Right lung (tissue), 5 donors: Measurements from ENCODE around the gene RNASE13. TPM values are rescaled to one million over a fixed set of nuclear protein-coding genes. Genes with fewer than 3 reads are reported as not detected.
"Not testable (repeated sequence)": the region's sequence is repeated elsewhere in the genome, so short reads cannot be mapped to it uniquely, and the experiment has no call there.

Experiments used
- DNase-seq, 2 donors: peaks; one replicate each; pipeline ENCODE4 v3.0.0-alpha.2; 2013
- polyA plus RNA-seq, 5 donors: library from polyadenylated mRNA; unstranded; fragments of 120-200 nt; gene quantifications; one replicate each; pipeline versions ENCODE4 v1.2.1 to v1.2.3, GENCODE V29; 2013; ENCODE audit warnings: inconsistent platforms in 1 of 5, low replicate concordance in 1 of 5; ENCODE audit not compliant: insufficient read length in 5 of 5, insufficient read depth in 1 of 5

The RNASE13 gene
- polyA plus RNA-seq, 5 donors = 0.16 TPM; not detected in 4

- DNase-seq = no peak
Measured at GRCh38 chr14:20989471-20989786, 45.2 kb downstream of the RNASE13 start.

GRCh38 chr14:20988717-20989470 is 45.7 kb downstream of the RNASE13 start:
- no peak for DNase-seq

- no peak for DNase-seq
Measured at GRCh38 chr14:20986811-20987210, 47.8 kb downstream of the RNASE13 start.

- DNase-seq = not testable (repeated sequence)
Measured at GRCh38 chr14:20985650-20986049, 49.0 kb downstream of the RNASE13 start.

Other genes with a start within 250 kb of the RNASE13 start
- gene RNASE1, start 232.0 kb downstream of the RNASE13 start, polyA plus RNA-seq = 100 to 1,000 TPM; 299 to 478 (median 401) TPM
- gene RNASE3, start 143.4 kb downstream of the RNASE13 start, polyA plus RNA-seq = 1 to 10 TPM in 1 of 5 donors, under 1 TPM in 3, not detected in 1; 0.44 to 1.6 (median 0.72) TPM
- gene RNASE2, start 79.3 kb downstream of the RNASE13 start, polyA plus RNA-seq = 1 to 10 TPM; 1.2 to 2.5 (median 1.8) TPM
- gene METTL17, start 44.8 kb downstream of the RNASE13 start, polyA plus RNA-seq = 100 to 1,000 TPM; 104 to 139 (median 116) TPM
- under 1 TPM in 2 of 5 donors, not detected in 3; 0.14 to 0.49 TPM for gene SLC39A2, start 35.5 kb downstream of the RNASE13 start, polyA plus RNA-seq
- gene NDRG2, start 9.7 kb downstream of the RNASE13 start, polyA plus RNA-seq = 100 to 1,000 TPM; 123 to 163 (median 138) TPM
- gene TPPP2, start 4.6 kb downstream of the RNASE13 start, polyA plus RNA-seq = under 1 TPM; 0.12 to 0.39 (median 0.23) TPM
- under 1 TPM in 3 of 5 donors, not detected in 2; 0.12 to 0.13 (median 0.12) TPM for gene RNASE7, start 7.6 kb upstream of the RNASE13 start, polyA plus RNA-seq
- gene RNASE8, start 23.0 kb upstream of the RNASE13 start, polyA plus RNA-seq = not detected
- gene ARHGEF40, start 35.5 kb upstream of the RNASE13 start, polyA plus RNA-seq = 10 to 100 TPM; 69.5 to 88.8 (median 83.3) TPM
- 10 to 100 TPM; 28.2 to 49.2 (median 34.2) TPM for gene ZNF219, start 63.8 kb upstream of the RNASE13 start, polyA plus RNA-seq
- 1 to 10 TPM in 3 of 5 donors, under 1 TPM in 2; 0.74 to 2.3 (median 1.0) TPM for gene TMEM253, start 66.3 kb upstream of the RNASE13 start, polyA plus RNA-seq
- gene OR5AU1, start 121.3 kb upstream of the RNASE13 start, polyA plus RNA-seq = under 1 TPM; 0.03 to 0.36 (median 0.10) TPM
- 100 to 1,000 TPM; 694 to 979 (median 852) TPM for gene HNRNPC, start 234.6 kb upstream of the RNASE13 start, polyA plus RNA-seq
- under 1 TPM; 0.53 to 0.93 (median 0.74) TPM for gene RPGRIP1, start 245.3 kb upstream of the RNASE13 start, polyA plus RNA-seq